ENCODE data around the gene REG3G. TPM values are rescaled to one million over a fixed set of nuclear protein-coding genes. Genes with fewer than 3 reads are reported as not detected.

The REG3G gene
- total and polyA plus RNA-seq, 8 donors, result 0.40 to 6.9 TPM; not detected in 6

DNA sequence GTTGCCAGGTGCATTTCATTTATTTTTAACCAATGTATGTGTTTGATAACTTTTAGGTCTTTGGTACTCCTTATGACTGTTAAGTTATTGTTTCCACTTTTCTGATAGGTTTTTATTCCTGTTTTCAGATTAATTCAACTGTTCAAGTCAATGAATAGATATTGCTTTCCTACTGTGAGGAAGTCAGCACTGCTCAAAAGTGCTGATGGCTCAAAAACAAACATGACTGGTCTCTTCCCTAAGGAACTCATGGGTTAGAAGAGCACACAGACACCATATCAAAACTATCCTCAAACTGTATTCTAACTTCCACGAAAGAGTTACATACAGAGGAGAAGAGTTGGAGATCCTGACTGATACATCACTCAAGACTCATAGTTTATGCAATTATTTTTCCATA is 39.9 kb upstream of the REG3G start:
- TF ChIP-seq POLR2AphosphoS5 (IDR thresholded peaks at IDR 0.05), result no peak
- TF ChIP-seq, protein P1, sequence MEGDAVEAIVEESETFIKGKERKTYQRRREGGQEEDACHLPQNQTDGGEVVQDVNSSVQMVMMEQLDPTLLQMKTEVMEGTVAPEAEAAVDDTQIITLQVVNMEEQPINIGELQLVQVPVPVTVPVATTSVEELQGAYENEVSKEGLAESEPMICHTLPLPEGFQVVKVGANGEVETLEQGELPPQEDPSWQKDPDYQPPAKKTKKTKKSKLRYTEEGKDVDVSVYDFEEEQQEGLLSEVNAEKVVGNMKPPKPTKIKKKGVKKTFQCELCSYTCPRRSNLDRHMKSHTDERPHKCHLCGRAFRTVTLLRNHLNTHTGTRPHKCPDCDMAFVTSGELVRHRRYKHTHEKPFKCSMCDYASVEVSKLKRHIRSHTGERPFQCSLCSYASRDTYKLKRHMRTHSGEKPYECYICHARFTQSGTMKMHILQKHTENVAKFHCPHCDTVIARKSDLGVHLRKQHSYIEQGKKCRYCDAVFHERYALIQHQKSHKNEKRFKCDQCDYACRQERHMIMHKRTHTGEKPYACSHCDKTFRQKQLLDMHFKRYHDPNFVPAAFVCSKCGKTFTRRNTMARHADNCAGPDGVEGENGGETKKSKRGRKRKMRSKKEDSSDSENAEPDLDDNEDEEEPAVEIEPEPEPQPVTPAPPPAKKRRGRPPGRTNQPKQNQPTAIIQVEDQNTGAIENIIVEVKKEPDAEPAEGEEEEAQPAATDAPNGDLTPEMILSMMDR (IDR thresholded peaks at IDR 0.05), result no peak
- no peak for TF ChIP-seq EP300 (IDR thresholded peaks at IDR 0.05)
- no peak for TF ChIP-seq POLR2A (IDR thresholded peaks at IDR 0.05)
- no peaks in the 10 kb centered on the region for H3K36me3 ChIP-seq
- no peak overlapping the region for H3K27ac ChIP-seq
- intact Hi-C loops (cut with DNase I; ENCODE audit: low total_unique reads), result no loop called here
- no peaks in the 10 kb centered on the region for H3K4me1 ChIP-seq
- no peak for DNase-seq
- WGBS, 5 donors, result 72 to 86% (median 78%) methylated on average over 1 of the region's 1 CpG
- no peaks in the 10 kb centered on the region for H3K27me3 ChIP-seq
- no peaks in the 10 kb centered on the region for H3K9me3 ChIP-seq
- H3K4me3 ChIP-seq, result no peak overlapping the region

DNA sequence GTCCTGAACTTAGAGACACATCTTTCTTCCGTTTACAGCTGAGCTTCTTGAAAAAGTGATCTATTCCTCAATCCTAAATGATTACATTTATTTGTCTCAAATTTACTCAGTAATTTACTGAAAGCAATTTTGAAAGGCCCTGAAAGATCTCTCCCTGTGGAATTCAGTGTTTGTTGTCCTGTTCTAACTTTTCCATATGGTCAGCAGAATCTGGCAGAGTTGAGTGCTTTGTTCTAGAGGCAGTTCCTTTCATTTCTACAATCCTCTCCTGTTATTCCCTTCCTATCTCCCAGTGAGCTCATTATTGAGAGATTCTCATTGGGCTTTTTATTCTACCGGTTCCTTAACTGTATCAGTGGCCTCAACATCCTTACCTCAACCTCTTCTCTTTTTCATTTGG is 36.5 kb upstream of the REG3G start:
- no peak for TF ChIP-seq POLR2A (IDR thresholded peaks at IDR 0.05)
- TF ChIP-seq POLR2AphosphoS5 (IDR thresholded peaks at IDR 0.05), result no peak
- TF ChIP-seq EP300 (IDR thresholded peaks at IDR 0.05), result no peak
- TF ChIP-seq, protein P1 (IDR thresholded peaks at IDR 0.05), result no peak

DNA sequence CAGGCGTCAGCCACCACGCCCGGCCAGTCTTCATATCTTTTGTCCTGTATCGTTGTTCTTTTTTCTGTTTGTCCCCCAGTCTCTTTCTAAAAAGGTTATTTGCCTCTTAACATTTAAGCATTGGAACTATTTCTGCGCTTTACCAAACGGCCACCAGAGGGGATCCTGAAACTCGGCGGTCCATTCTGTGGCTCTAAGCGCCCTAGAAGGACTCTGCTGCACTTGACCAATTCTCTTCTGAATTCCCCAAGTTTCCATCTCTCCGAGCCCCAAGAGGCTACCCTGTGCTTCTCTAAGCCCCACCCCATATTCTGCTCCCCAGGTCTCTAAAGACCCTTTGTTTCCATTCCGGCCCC is 33.1 kb upstream of the REG3G start:
- no peaks in the 10 kb centered on the region for H3K9me3 ChIP-seq
- TF ChIP-seq, protein P1 (IDR thresholded peaks at IDR 0.05), result peak in 3 of 7 experiments; percentile 14 to 23 (median 22)
- no peak for TF ChIP-seq POLR2A (IDR thresholded peaks at IDR 0.05)
- H3K27me3 ChIP-seq, result peaks cover 5 to 36% (median 14%) of the 10 kb centered on the region in 3 donors
- peak overlapping the region; percentile 21 to 37 (median 33) for H3K4me3 ChIP-seq
- intact Hi-C loops (cut with DNase I; ENCODE audit: low total_unique reads), result no loop called here
- H3K4me1 ChIP-seq, result peaks cover 5 to 14% (median 11%) of the 10 kb centered on the region in 4 donors
- no peak overlapping the region for H3K27ac ChIP-seq
- 11 to 14% (median 12%) methylated on average over 11 of the region's 11 CpGs for WGBS, 5 donors
- peak in 1 of 2 donors; percentile 65 for DNase-seq
- H3K36me3 ChIP-seq, result no peaks in the 10 kb centered on the region

More for the DNA sequence above, 36.5 kb upstream of the REG3G start:
- peaks cover 5 to 25% (median 14%) of the 10 kb centered on the region in 3 donors for H3K27me3 ChIP-seq
- H3K27ac ChIP-seq, result no peak overlapping the region
- H3K4me3 ChIP-seq, result no peak overlapping the region
- H3K4me1 ChIP-seq, result peaks cover 5 to 14% (median 11%) of the 10 kb centered on the region in 4 donors
- H3K36me3 ChIP-seq, result no peaks in the 10 kb centered on the region
- H3K9me3 ChIP-seq, result no peaks in the 10 kb centered on the region
- no peak for DNase-seq
- intact Hi-C loops (cut with DNase I; ENCODE audit: low total_unique reads), result no loop called here
- 64 to 78% (median 70%) methylated on average over 2 of the region's 2 CpGs for WGBS, 5 donors

DNA sequence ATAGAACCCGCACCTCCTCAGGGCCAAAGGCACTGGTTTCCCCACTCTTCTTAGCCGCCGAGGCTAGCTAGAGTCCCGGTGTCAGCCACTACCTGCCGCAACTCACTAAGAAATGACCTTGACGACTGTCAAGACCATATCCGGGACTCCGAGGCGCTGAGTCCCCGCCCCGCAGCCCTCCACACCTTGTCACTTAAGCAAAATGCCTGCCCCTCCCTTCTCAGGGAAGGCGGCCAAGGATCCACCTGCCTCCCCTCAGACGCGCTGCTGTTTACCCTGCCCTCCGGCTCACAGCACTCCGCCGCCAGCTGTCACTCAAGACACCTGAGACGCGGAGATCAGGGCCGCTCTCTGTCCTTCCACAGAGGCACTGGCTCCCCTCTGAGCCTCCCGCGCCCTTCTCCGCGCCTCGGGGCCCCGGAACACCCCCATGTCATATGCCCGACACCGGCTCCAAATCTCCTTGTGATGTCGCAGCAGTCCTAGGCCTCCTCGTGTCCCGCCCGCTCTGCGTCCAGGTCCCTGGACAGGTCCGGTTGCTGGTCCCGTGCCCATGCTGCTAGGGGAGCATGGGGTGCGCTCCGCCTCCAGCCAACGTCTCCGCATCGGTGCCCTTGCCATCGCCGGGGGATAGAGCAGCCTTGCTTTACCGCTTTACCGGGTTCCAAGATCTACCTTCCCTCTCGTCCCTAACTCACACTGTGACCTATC is 32.5 kb upstream of the REG3G start:
- H3K4me3 ChIP-seq, result peak overlapping the region; percentile 21 to 37 (median 33)
- intact Hi-C loops (cut with DNase I; ENCODE audit: low total_unique reads), result no loop called here
- WGBS, 5 donors, result 2 to 9% (median 5%) methylated on average over 29 to 45 of the region's 45 CpGs
- TF ChIP-seq EP300 (IDR thresholded peaks at IDR 0.05), result no peak
- TF ChIP-seq, protein P1 (IDR thresholded peaks at IDR 0.05), result no peak
- no peak for TF ChIP-seq POLR2AphosphoS5 (IDR thresholded peaks at IDR 0.05)
- TF ChIP-seq POLR2A (IDR thresholded peaks at IDR 0.05), result no peak
- H3K36me3 ChIP-seq, result no peaks in the 10 kb centered on the region
- H3K27me3 ChIP-seq, result peaks cover 5 to 36% (median 14%) of the 10 kb centered on the region in 3 donors
- H3K4me1 ChIP-seq, result peaks cover 5 to 14% (median 11%) of the 10 kb centered on the region in 4 donors
- no peak overlapping the region for H3K27ac ChIP-seq
- H3K9me3 ChIP-seq, result no peaks in the 10 kb centered on the region
- DNase-seq, result peak; percentile 27 to 62

Measured in stomach (tissue), 9 donors.